Measurements from ENCODE around the gene AGAP1. TPM values are rescaled to one million over a fixed set of nuclear protein-coding genes. Genes with fewer than 3 reads are reported as not detected.

AGAP1 gene
- total and polyA plus RNA-seq, 8 donors = 5.0 to 27.6 (median 17.4) TPM

- peaks cover 0 to 12% (median 0%) of the 10 kb centered on the region in 3 donors for H3K36me3 ChIP-seq
- no peaks in the 10 kb centered on the region for H3K4me1 ChIP-seq
- TF ChIP-seq CTCF (IDR thresholded peaks at IDR 0.05) = no peak
- intact Hi-C loops (cut with DNase I) = no loop called here
- no peaks in the 10 kb centered on the region for H3K9me3 ChIP-seq
- FAIRE-seq (no peak), ATAC-seq (no peak), DNase-seq (peak in 1 of 6 donors; percentile 43)
- H3K27me3 ChIP-seq = no peaks in the 10 kb centered on the region
- WGBS, 2 donors = 93 to 94% methylated on average over 16 of the region's 16 CpGs
- H3K27ac ChIP-seq = no peak overlapping the region
- no peak overlapping the region for H3K4me3 ChIP-seq
These were observed 631.7 kb downstream of the AGAP1 start for GRCh38 chr2:236125541-236125940.

- Histone ChIP-seq H3K9me3 (no peaks in the 10 kb centered on the region), H3K27me3 (no peaks in the 10 kb centered on the region), H3K36me3 (peaks cover 0 to 12% (median 0%) of the 10 kb centered on the region in 3 donors), H3K4me3 (no peak overlapping the region), H3K27ac (no peak overlapping the region), H3K4me1 (no peaks in the 10 kb centered on the region)
- FAIRE-seq = no peak
- no peak for TF ChIP-seq CTCF (IDR thresholded peaks at IDR 0.05)
- DNase-seq = peak in 1 of 6 donors; percentile 30
- intact Hi-C loops (cut with DNase I) = no loop called here
- 93% methylated on average over 11 of the region's 11 CpGs for whole genome bisulfite sequencing, 2 donors
- ATAC-seq = no peak
These were observed 633.2 kb downstream of the AGAP1 start for GRCh38 chr2:236127010-236127409.

DNA sequence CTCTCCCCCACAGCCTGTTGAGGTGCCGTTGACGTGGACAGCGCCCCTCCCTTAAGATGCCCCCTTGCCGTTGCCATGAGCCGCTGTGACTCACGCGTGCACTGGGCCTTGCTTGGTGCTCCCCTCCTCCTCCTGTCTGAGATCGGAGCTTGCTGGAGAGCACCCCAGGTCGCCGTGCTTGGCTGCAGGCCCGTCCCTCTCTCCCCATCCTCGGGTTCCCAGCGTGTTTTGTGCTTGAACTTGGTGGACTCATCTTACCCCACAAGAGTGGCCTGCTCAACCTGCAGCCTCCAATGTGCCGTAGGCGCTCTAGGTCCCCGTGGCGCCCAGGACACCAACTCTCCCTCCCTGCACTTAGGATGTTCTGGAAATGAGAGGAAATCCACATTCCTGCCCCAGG lies 634.5 kb downstream of the AGAP1 start:
- WGBS, 2 donors = 95% methylated on average over 17 of the region's 17 CpGs
- FAIRE-seq (no peak), ATAC-seq (no peak), DNase-seq (peak in 2 of 6 donors; percentile 46)
- H3K4me1 ChIP-seq = no peaks in the 10 kb centered on the region
- intact Hi-C loops (cut with DNase I) = no loop called here
- no peaks in the 10 kb centered on the region for H3K9me3 ChIP-seq
- H3K27ac ChIP-seq = no peak overlapping the region
- no peak for TF ChIP-seq CTCF (IDR thresholded peaks at IDR 0.05)
- H3K27me3 ChIP-seq = no peaks in the 10 kb centered on the region
- no peak overlapping the region for H3K4me3 ChIP-seq
- H3K36me3 ChIP-seq = peaks cover 0 to 12% (median 0%) of the 10 kb centered on the region in 3 donors

DNA sequence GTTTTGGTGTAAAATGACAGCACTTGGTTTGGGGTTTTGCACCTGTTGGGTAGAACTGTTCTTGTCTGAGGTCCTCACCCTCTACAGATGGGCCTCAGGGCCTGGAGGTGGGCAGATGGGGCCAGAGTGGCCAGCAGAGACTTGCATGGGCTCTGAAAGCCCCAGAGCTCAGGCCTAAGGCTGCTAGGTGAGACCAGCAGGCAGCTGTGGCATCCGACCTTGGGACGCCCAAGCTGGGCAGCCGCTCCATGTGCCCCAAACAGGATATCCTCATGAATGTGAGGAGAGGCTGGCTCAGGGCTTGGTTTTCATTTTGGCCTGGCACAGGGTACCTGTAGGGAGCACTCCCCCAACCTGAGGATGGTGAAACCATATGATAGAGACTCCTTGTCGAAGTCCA lies 636.1 kb downstream of the AGAP1 start:
- Histone ChIP-seq H3K4me3 (no peak overlapping the region), H3K27me3 (no peaks in the 10 kb centered on the region), H3K36me3 (no peaks in the 10 kb centered on the region), H3K4me1 (no peaks in the 10 kb centered on the region), H3K27ac (no peak overlapping the region), H3K9me3 (no peaks in the 10 kb centered on the region)
- ATAC-seq (no peak), DNase-seq (peak in 2 of 6 donors; percentile 27 to 52), FAIRE-seq (no peak)
- intact Hi-C loops (cut with DNase I) = no loop called here
- no peak for TF ChIP-seq CTCF (IDR thresholded peaks at IDR 0.05)
- 94 to 98% methylated on average over 4 of the region's 4 CpGs for WGBS, 2 donors

DNA sequence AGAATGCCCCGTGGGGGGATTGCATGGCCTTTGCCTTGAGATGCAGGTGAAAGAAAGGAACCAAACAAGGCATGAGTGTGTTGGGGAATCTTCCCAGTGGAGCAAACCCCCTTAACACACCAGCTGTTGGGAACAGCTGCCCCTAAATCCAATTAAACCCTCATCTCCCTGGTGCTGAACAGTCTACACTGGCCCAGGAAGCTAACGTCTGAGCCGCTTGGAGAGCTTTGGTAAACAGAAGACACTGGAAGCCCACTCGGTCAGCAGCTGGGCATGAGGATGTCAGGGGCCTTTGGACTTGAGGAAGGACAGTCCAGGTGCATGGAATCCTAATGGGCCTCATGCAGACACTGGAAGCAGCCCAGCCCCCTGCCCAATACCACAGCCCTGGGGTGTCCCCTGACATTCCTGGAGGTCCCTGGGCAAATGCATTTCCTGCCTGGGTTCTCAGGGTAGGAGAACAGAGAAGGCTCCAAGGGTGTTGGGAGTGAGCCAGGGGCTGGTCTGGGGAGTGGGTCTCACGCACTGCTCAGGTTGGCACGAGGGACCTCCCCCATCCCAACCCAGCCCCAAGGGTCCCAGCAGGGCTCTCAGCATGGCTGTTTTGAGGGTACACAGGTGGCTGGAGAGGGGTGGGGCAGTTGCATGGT lies 636.6 kb downstream of the AGAP1 start:
- Histone ChIP-seq H3K27ac (no peak overlapping the region), H3K36me3 (no peaks in the 10 kb centered on the region), H3K4me3 (no peak overlapping the region), H3K4me1 (no peaks in the 10 kb centered on the region), H3K27me3 (no peaks in the 10 kb centered on the region), H3K9me3 (no peaks in the 10 kb centered on the region)
- DNase-seq = peak in 2 of 6 donors; percentile 17 to 40
- TF ChIP-seq CTCF (IDR thresholded peaks at IDR 0.05) = no peak
- 93 to 97% methylated on average over 6 of the region's 6 CpGs for whole genome bisulfite sequencing, 2 donors
- intact Hi-C loops (cut with DNase I) = no loop called here
- no peak for ATAC-seq
- FAIRE-seq = no peak
